ENCODE data around the gene ATP6V0B.

DNA sequence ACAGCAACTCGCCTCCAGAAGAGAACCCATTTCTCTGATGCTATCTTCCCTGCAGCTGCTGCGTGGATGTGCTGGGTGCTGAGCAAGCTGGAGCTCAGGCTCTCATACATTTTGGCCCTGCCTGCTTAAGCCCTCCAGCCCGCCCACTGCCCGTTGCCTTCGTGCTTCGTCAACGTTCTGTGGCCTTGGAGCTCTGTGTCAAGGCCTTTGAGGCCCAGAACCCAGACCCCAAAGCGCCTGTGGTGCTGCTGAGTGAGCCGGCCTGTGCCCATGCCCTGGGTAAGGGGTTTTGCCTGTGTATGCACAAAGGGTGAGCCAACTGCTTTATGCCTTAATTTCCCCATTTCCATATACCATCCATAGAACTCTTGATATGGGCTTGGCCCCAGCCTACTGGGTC lies 3.8 kb upstream of the ATP6V0B start:
- TF ChIP-seq, protein P1, sequence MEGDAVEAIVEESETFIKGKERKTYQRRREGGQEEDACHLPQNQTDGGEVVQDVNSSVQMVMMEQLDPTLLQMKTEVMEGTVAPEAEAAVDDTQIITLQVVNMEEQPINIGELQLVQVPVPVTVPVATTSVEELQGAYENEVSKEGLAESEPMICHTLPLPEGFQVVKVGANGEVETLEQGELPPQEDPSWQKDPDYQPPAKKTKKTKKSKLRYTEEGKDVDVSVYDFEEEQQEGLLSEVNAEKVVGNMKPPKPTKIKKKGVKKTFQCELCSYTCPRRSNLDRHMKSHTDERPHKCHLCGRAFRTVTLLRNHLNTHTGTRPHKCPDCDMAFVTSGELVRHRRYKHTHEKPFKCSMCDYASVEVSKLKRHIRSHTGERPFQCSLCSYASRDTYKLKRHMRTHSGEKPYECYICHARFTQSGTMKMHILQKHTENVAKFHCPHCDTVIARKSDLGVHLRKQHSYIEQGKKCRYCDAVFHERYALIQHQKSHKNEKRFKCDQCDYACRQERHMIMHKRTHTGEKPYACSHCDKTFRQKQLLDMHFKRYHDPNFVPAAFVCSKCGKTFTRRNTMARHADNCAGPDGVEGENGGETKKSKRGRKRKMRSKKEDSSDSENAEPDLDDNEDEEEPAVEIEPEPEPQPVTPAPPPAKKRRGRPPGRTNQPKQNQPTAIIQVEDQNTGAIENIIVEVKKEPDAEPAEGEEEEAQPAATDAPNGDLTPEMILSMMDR (IDR thresholded peaks at IDR 0.05; ENCODE audit: insufficient read depth, low read length): no peak
- no peak for TF ChIP-seq POLR2AphosphoS5 (IDR thresholded peaks at IDR 0.05; ENCODE audit: low read depth)
- TF ChIP-seq, protein P2, sequence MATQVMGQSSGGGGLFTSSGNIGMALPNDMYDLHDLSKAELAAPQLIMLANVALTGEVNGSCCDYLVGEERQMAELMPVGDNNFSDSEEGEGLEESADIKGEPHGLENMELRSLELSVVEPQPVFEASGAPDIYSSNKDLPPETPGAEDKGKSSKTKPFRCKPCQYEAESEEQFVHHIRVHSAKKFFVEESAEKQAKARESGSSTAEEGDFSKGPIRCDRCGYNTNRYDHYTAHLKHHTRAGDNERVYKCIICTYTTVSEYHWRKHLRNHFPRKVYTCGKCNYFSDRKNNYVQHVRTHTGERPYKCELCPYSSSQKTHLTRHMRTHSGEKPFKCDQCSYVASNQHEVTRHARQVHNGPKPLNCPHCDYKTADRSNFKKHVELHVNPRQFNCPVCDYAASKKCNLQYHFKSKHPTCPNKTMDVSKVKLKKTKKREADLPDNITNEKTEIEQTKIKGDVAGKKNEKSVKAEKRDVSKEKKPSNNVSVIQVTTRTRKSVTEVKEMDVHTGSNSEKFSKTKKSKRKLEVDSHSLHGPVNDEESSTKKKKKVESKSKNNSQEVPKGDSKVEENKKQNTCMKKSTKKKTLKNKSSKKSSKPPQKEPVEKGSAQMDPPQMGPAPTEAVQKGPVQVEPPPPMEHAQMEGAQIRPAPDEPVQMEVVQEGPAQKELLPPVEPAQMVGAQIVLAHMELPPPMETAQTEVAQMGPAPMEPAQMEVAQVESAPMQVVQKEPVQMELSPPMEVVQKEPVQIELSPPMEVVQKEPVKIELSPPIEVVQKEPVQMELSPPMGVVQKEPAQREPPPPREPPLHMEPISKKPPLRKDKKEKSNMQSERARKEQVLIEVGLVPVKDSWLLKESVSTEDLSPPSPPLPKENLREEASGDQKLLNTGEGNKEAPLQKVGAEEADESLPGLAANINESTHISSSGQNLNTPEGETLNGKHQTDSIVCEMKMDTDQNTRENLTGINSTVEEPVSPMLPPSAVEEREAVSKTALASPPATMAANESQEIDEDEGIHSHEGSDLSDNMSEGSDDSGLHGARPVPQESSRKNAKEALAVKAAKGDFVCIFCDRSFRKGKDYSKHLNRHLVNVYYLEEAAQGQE (IDR thresholded peaks at IDR 0.05; ENCODE audit: insufficient replicate concordance, low read depth): no peak
- no peak for TF ChIP-seq GABPA (IDR thresholded peaks at IDR 0.05; ENCODE audit: low read depth)
- TF ChIP-seq SPI1 (IDR thresholded peaks at IDR 0.05; ENCODE audit: borderline replicate concordance, low read depth): no peak
